Neural cell (in vitro differentiated cells): ENCODE measurements around the gene C10orf90. TPM values are rescaled to one million over a fixed set of nuclear protein-coding genes. Genes with fewer than 3 reads are reported as not detected.

Experiments used
- H2AFZ ChIP-seq: fragments of 200-600, 300-800 bp; sonication (generic), shearing (Covaris generic); 2 replicates; pipeline ENCODE4 v1.6.0; 2014; ENCODE audit warnings: low read depth, mild to moderate bottlenecking, antibody characterized with exemption, low read length, moderate library complexity
- H3F3A ChIP-seq: fragments of 200-600 bp; shearing (Covaris generic); 2 replicates; pipeline ENCODE4 v1.6.1; 2016; ENCODE audit warnings: mild to moderate bottlenecking, moderate library complexity, mixed read lengths, antibody characterized with exemption, low read length; ENCODE audit not compliant: insufficient read depth, poor library complexity, severe bottlenecking
- H3K27ac ChIP-seq: fragments of 200-600, 300-800 bp; sonication (generic), shearing (Covaris generic); 2 replicates; pipeline ENCODE4 v1.5.1; 2014; ENCODE audit warnings: mild to moderate bottlenecking, low read length, moderate library complexity
- H3K27me3 ChIP-seq: fragments of 300-800, 200-600 bp; sonication (generic), shearing (Covaris generic); 2 replicates; pipeline ENCODE4 v1.6.0; 2014; ENCODE audit warnings: mild to moderate bottlenecking, low read depth, low read length, moderate library complexity; ENCODE audit not compliant: insufficient read depth
- H3K36me3 ChIP-seq: fragments of 300-800, 200-600 bp; sonication (generic), shearing (Covaris generic); 2 replicates; pipeline ENCODE4 v1.5.1; 2014; ENCODE audit warnings: mild to moderate bottlenecking, antibody characterized with exemption, low read length, moderate library complexity; ENCODE audit not compliant: insufficient read depth
- H3K4me2 ChIP-seq: fragments of 300-800, 200-600 bp; sonication (generic), shearing (Covaris generic); 2 replicates; pipeline ENCODE4 v1.6.0; 2014; ENCODE audit warnings: mild to moderate bottlenecking, low read length
- H3K4me3 ChIP-seq: fragments of 300-800, 200-600 bp; sonication (generic), shearing (Covaris generic); 2 replicates; pipeline ENCODE4 v1.5.1; 2014; ENCODE audit warnings: mild to moderate bottlenecking, low read length, moderate library complexity
- H3K79me2 ChIP-seq: fragments of 200-600 bp; shearing (Covaris generic); replicated peaks from 2 replicates; pipeline ENCODE4 v1.6.0; 2014; ENCODE audit warnings: mild to moderate bottlenecking, low read length, moderate library complexity; ENCODE audit not compliant: insufficient read depth
- H3K9ac ChIP-seq: fragments of 300-800, 200-600 bp; sonication (generic), shearing (Covaris generic); 2 replicates; pipeline ENCODE4 v1.6.1; 2016; ENCODE audit warnings: mild to moderate bottlenecking, low read length, mixed read lengths
- H3K9me2 ChIP-seq: fragments of 200-600 bp; shearing (Covaris generic); 2 replicates; pipeline ENCODE4 v1.6.1; 2016; ENCODE audit warnings: mild to moderate bottlenecking, low read length, mixed read lengths; ENCODE audit not compliant: insufficient read depth
- H3K9me3 ChIP-seq: fragments of 200-600, 300-800 bp; sonication (generic), shearing (Covaris generic); 2 replicates; pipeline ENCODE4 v1.6.1; 2016; ENCODE audit warnings: mild to moderate bottlenecking, mixed run types, low read length, moderate library complexity, mixed read lengths
- H4K20me1 ChIP-seq: fragments of 200-600 bp; shearing (Covaris generic); 2 replicates; pipeline ENCODE4 v1.6.1; 2016; ENCODE audit warnings: mild to moderate bottlenecking, mixed run types; ENCODE audit not compliant: insufficient read depth
- CTCF ChIP-seq: fragments of 450-650 bp; IDR thresholded peaks from 2 replicates; pipeline ENCODE4 v1.5.1; 2014; ENCODE audit warnings: antibody characterized with exemption, mild to moderate bottlenecking, moderate library complexity; ENCODE audit not compliant: poor library complexity, severe bottlenecking
- MXI1 ChIP-seq: fragments of 450-650 bp; conservative IDR thresholded peaks from 2 replicates; pipeline ENCODE4 v1.6.1; 2014; ENCODE audit warnings: antibody characterized with exemption, mild to moderate bottlenecking; ENCODE audit not compliant: poor library complexity, severe bottlenecking
- POLR2AphosphoS5 ChIP-seq: IDR thresholded peaks from 2 replicates; pipeline ENCODE4 v1.6.1; 2012
- RAD21 ChIP-seq: fragments of 450-650 bp; conservative IDR thresholded peaks from 2 replicates; pipeline ENCODE4 v1.6.1; 2014; ENCODE audit warnings: antibody characterized with exemption, mild to moderate bottlenecking, moderate library complexity
- REST ChIP-seq: IDR thresholded peaks from 2 replicates; pipeline ENCODE4 v1.6.1; 2012; ENCODE audit warnings: borderline replicate concordance
- SMC3 ChIP-seq: fragments of 450-650 bp; conservative IDR thresholded peaks from 2 replicates; pipeline ENCODE4 v1.6.1; 2014; ENCODE audit warnings: antibody characterized with exemption, mild to moderate bottlenecking, moderate library complexity; ENCODE audit not compliant: poor library complexity
- TAF1 ChIP-seq: IDR thresholded peaks from 2 replicates; pipeline ENCODE4 v1.6.1; 2012; ENCODE audit warnings: low read depth
- polyA plus RNA-seq: library from polyadenylated mRNA; depleted of rRNA; stranded (reverse); fragments of >200 nt; gene quantifications from 2 replicates; pipeline ENCODE4 v1.2.3, GENCODE V29; 2014

Gene C10orf90
- polyA plus RNA-seq, 1 donor from 2014 or later: not detected

GRCh38 chr10:126452245-126452644 is 218.2 kb downstream of the C10orf90 start:
- Histone ChIP-seq H3F3A (no peaks in the 10 kb centered on the region), H4K20me1 (no peaks in the 10 kb centered on the region), H2AFZ (no peak overlapping the region), H3K79me2 (no peaks in the 10 kb centered on the region), H3K9me3 (peaks cover 5% of the 10 kb centered on the region), H3K4me2 (no peak overlapping the region), H3K4me3 (no peak overlapping the region), H3K36me3 (no peaks in the 10 kb centered on the region), H3K9me2 (no peaks in the 10 kb centered on the region), H3K27me3 (no peaks in the 10 kb centered on the region), H3K27ac (no peak overlapping the region), H3K9ac (no peak overlapping the region)
- no peak for TF ChIP-seq SMC3
- no peak for TF ChIP-seq CTCF
- TF ChIP-seq RAD21: no peak

- Histone ChIP-seq H3K9ac (no peak overlapping the region), H2AFZ (no peak overlapping the region), H3K27ac (no peak overlapping the region), H3K27me3 (no peaks in the 10 kb centered on the region), H3K9me2 (no peaks in the 10 kb centered on the region), H3K36me3 (no peaks in the 10 kb centered on the region), H3K79me2 (no peaks in the 10 kb centered on the region), H3F3A (no peaks in the 10 kb centered on the region), H3K9me3 (peaks cover 5% of the 10 kb centered on the region), H3K4me2 (no peak overlapping the region), H3K4me3 (no peak overlapping the region), H4K20me1 (no peaks in the 10 kb centered on the region)
- TF ChIP-seq POLR2AphosphoS5 (no peak), CTCF (no peak), RAD21 (no peak), MXI1 (no peak)
Observed at GRCh38 chr10:126448091-126448490, 222.4 kb downstream of the C10orf90 start.

- Histone ChIP-seq H3K36me3 (no peaks in the 10 kb centered on the region), H3K79me2 (no peaks in the 10 kb centered on the region), H3K4me2 (no peak overlapping the region), H3F3A (no peaks in the 10 kb centered on the region), H3K27me3 (no peaks in the 10 kb centered on the region), H3K9me2 (no peaks in the 10 kb centered on the region), H3K9me3 (no peaks in the 10 kb centered on the region), H3K9ac (no peak overlapping the region), H4K20me1 (no peaks in the 10 kb centered on the region), H3K27ac (no peak overlapping the region), H2AFZ (no peak overlapping the region), H3K4me3 (no peak overlapping the region)
- TF ChIP-seq POLR2AphosphoS5 (no peak), TAF1 (no peak), REST (no peak)
Observed at GRCh38 chr10:126439942-126440341, 230.6 kb downstream of the C10orf90 start.
